ENCODE results near the gene ORAI1. TPM values are rescaled to one million over a fixed set of nuclear protein-coding genes. Genes with fewer than 3 reads are reported as not detected.
A peak's percentile ranks its signal among the peaks of the same experiment; 100 is the strongest.

The ORAI1 gene
- total and polyA plus RNA-seq, 2 of the 13 experiments (the other 11 are each of a cell fraction or from before 2014, with no cell fraction given), result 9.2 to 17.2 TPM

- no peak for TF ChIP-seq HNRNPLL (IDR thresholded peaks at IDR 0.05; ENCODE audit: low read depth, low read length, poor library complexity, severe bottlenecking)
- TF ChIP-seq ZHX1 (CRISPR knock-in tag; IDR thresholded peaks at IDR 0.05; ENCODE audit: low read depth), result no peak
- no peak for TF ChIP-seq SOX13 (IDR thresholded peaks at IDR 0.05)
- no peak for TF ChIP-seq SOX13 (CRISPR knock-in tag; conservative IDR thresholded peaks at IDR 0.05 in 1 of 2, IDR thresholded peaks at IDR 0.05 in 1 of 2)
- no peak for TF ChIP-seq ZNF317 (CRISPR knock-in tag; IDR thresholded peaks at IDR 0.05)
- TF ChIP-seq WIZ (CRISPR knock-in tag; IDR thresholded peaks at IDR 0.05), result no peak
- no peak for TF ChIP-seq CEBPB (IDR thresholded peaks at IDR 0.05; ENCODE audit: borderline replicate concordance, low read depth, low read length)
- TF ChIP-seq, protein P1, sequence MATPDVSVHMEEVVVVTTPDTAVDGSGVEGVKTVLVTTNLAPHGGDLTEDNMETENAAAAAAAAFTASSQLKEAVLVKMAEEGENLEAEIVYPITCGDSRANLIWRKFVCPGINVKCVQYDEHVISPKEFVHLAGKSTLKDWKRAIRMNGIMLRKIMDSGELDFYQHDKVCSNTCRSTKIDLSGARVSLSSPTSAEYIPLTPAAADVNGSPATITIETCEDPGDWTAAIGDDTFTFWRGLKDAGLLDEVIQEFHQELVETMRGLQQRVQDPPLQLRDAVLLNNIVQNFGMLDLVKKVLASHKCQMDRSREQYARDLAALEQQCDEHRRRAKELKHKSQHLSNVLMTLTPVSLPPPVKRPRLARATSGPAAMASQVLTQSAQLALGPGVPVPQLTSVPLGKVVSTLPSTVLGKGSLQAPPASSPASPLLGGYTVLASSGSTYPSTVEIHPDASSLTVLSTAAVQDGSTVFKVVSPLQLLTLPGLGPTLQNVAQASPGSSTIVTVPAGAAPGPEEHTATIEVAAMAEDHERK (CRISPR knock-in tag; IDR thresholded peaks at IDR 0.05; ENCODE audit: low read depth), result no peak
- no peak for TF ChIP-seq ZNF30 (CRISPR knock-in tag; IDR thresholded peaks at IDR 0.05)
- no peak for TF ChIP-seq ZFY (CRISPR knock-in tag; IDR thresholded peaks at IDR 0.05)
- 0 out of 2 replicates have a peak, but pooled peaks have one; percentile 23 for TF ChIP-seq POLR2G (IDR thresholded peaks at IDR 0.05; ENCODE audit: low read depth, low read length)
- TF ChIP-seq NFYC (CRISPR knock-in tag; IDR thresholded peaks at IDR 0.05), result no peak
- TF ChIP-seq, protein P2, sequence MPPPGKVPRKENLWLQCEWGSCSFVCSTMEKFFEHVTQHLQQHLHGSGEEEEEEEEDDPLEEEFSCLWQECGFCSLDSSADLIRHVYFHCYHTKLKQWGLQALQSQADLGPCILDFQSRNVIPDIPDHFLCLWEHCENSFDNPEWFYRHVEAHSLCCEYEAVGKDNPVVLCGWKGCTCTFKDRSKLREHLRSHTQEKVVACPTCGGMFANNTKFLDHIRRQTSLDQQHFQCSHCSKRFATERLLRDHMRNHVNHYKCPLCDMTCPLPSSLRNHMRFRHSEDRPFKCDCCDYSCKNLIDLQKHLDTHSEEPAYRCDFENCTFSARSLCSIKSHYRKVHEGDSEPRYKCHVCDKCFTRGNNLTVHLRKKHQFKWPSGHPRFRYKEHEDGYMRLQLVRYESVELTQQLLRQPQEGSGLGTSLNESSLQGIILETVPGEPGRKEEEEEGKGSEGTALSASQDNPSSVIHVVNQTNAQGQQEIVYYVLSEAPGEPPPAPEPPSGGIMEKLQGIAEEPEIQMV (CRISPR knock-in tag; IDR thresholded peaks at IDR 0.05; ENCODE audit: low read depth), result no peak
- TF ChIP-seq ZBTB1 (CRISPR knock-in tag; IDR thresholded peaks at IDR 0.05; ENCODE audit: borderline replicate concordance), result no peak
- TF ChIP-seq ZFP62 (CRISPR knock-in tag; IDR thresholded peaks at IDR 0.05), result no peak
- TF ChIP-seq ZNF549 (CRISPR knock-in tag; IDR thresholded peaks at IDR 0.05), result no peak
- no peak for TF ChIP-seq ZNF138 (CRISPR knock-in tag; IDR thresholded peaks at IDR 0.05; ENCODE audit: low read depth)
- peak; percentile 24; the same call in 1 of the 2 replicates for TF ChIP-seq ZNF337 (CRISPR knock-in tag; IDR thresholded peaks at IDR 0.05; ENCODE audit: borderline replicate concordance, low read depth)
- TF ChIP-seq SP1 (IDR thresholded peaks at IDR 0.05), result no peak
- TF ChIP-seq SP1 (CRISPR knock-in tag; IDR thresholded peaks at IDR 0.05), result no peak
- TF ChIP-seq ZNF615 (CRISPR knock-in tag; IDR thresholded peaks at IDR 0.05; ENCODE audit: borderline replicate concordance), result no peak
- TF ChIP-seq ZNF616 (CRISPR knock-in tag; IDR thresholded peaks at IDR 0.05; ENCODE audit: low read depth), result no peak
- no peak for TF ChIP-seq TCF7L2 (IDR thresholded peaks at IDR 0.05; ENCODE audit: low read depth, low read length)
- no peak for TF ChIP-seq ZNF326 (CRISPR knock-in tag; IDR thresholded peaks at IDR 0.05; ENCODE audit: borderline replicate concordance)
Measured at GRCh38 chr12:121580959-121581685, 45.2 kb upstream of the ORAI1 start, which contains the start of gene KDM2B (continued).
